ENCODE data around the gene STIM1.
"Not testable (repeated sequence)": the region's sequence is repeated elsewhere in the genome, so short reads cannot be mapped to it uniquely, and the experiment has no call there.

The STIM1 gene

GRCh38 chr11:4130219-4130618, 274.8 kb downstream of the STIM1 start:
- DNase-seq, result not testable (repeated sequence)

DNA sequence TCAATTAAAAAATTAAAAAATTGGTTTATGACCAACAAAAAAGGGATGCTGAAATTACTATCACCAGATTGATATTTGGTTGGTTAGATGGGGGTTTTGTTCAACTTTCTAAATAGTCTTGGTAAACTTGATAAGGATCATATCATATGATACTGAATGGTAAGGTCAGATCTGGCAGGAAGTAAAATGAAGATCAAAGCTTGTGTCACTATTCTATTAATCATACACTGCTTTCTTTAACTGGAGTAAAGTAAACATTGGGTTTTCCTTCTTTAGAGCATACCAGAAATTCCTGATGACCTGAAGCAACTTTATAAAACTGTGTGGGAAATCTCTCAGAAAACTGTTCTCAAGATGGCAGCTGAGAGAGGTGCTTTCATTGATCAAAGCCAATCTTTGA, 279.3 kb downstream of the STIM1 start:
- DNase-seq, result no peak

- no peak for DNase-seq
Measured at GRCh38 chr11:4138497-4138896, 283.0 kb downstream of the STIM1 start.

DNA sequence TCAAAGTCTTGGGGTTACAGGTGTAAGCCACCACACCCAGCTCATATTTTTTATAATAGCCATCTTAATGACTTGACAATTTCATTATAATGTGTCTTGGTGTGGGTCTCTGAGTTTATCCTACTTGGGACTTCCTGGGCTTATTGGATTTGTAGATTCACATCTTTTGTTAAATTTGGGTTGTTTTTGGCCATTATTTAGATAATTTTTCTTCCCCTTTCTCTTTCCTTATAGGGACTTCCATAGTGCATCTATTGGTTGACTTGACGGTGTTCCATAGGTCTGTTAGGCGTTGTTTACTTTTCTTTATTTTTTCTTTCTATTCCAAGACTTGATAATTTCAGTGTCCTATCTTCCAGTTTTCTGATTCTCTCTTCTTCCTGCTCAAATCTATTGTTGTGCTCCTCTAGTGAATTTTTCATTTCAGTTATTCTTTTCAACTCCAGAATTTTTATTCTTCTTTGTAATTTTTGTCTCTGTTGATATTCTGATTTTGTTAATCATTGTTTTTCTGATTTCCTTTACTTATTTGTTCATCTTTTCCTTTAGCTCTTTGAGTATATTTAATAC, 284.7 kb downstream of the STIM1 start:
- no peak for DNase-seq

All from NCI-H2081 (cell line).